Hematopoietic multipotent progenitor cell treated with erythropoietin and hydrocortisone succinate and interleukin-3 and kit ligand, for 15 days (in vitro differentiated cells): ENCODE results near the gene LRRC47.

Experiments used
- DNase-seq: peaks from one replicate; pipeline ENCODE4 v3.0.0-alpha.2; 2015; ENCODE audit warnings: low spot score

Gene LRRC47

GRCh38 chr1:3747522-3747848 is 48.8 kb downstream of the LRRC47 start:
- DNase-seq: no peak

GRCh38 chr1:3746830-3747521 is 49.3 kb downstream of the LRRC47 start:
- DNase-seq: peak; percentile 71

- DNase-seq: no peak
These were observed 49.9 kb downstream of the LRRC47 start for GRCh38 chr1:3746389-3746829.

GRCh38 chr1:3745590-3746381 is 50.5 kb downstream of the LRRC47 start:
- peak; percentile 28 for DNase-seq

GRCh38 chr1:3745071-3745470 is 51.2 kb downstream of the LRRC47 start:
- no peak for DNase-seq

- no peak for DNase-seq
These were observed 51.7 kb downstream of the LRRC47 start for GRCh38 chr1:3744646-3745045.

GRCh38 chr1:3743826-3744225 is 52.5 kb downstream of the LRRC47 start:
- no peak for DNase-seq

- DNase-seq: no peak
These were observed 52.9 kb downstream of the LRRC47 start for GRCh38 chr1:3743421-3743820.

- no peak for DNase-seq
These were observed 53.6 kb downstream of the LRRC47 start for GRCh38 chr1:3742439-3743298.

GRCh38 chr1:3741566-3742438 is 54.5 kb downstream of the LRRC47 start:
- no peak for DNase-seq

GRCh38 chr1:3740752-3741151 is 55.5 kb downstream of the LRRC47 start:
- no peak for DNase-seq

- DNase-seq: no peak
These were observed 56.3 kb downstream of the LRRC47 start for GRCh38 chr1:3740042-3740441.

- DNase-seq: no peak
These were observed 57.4 kb downstream of the LRRC47 start for GRCh38 chr1:3738943-3739342.

- DNase-seq: no peak
These were observed 59.6 kb downstream of the LRRC47 start for GRCh38 chr1:3736708-3737107.

- DNase-seq: no peak
These were observed 60.2 kb downstream of the LRRC47 start for GRCh38 chr1:3736131-3736561.

- no peak for DNase-seq
These were observed 60.6 kb downstream of the LRRC47 start for GRCh38 chr1:3735688-3736087.

- no peak for DNase-seq
These were observed 61.1 kb downstream of the LRRC47 start for GRCh38 chr1:3735027-3735681.

GRCh38 chr1:3734602-3735001 is 61.7 kb downstream of the LRRC47 start:
- DNase-seq: no peak

GRCh38 chr1:3733883-3734589 is 62.3 kb downstream of the LRRC47 start:
- no peak for DNase-seq

- no peak for DNase-seq
These were observed 63.0 kb downstream of the LRRC47 start for GRCh38 chr1:3733094-3733882.
